IMR-90 (cell line): ENCODE data around the gene ITPKC. TPM values are rescaled to one million over a fixed set of nuclear protein-coding genes. Genes with fewer than 3 reads are reported as not detected.

ENCODE experiments used
- ATAC-seq: fragments of 200-7000 bp; cut with Tn5 transposase; 2 replicates; pipeline ENCODE4 v1.9.1; 2020; ENCODE audit warnings: low read depth, mild to moderate bottlenecking, moderate library complexity
- BruUV-seq: library from RNA; stranded (reverse); fragments of 400-500 nt; replicated peaks from 2 replicates; lab custom pipeline; 2021; lab: Mats Ljungman, UMichigan
- CTCF ChIA-PET: fragments of 300-600 bp; formaldehyde crosslinking; extraction: SDS; loops from one replicate; lab custom pipeline; 2021; ENCODE audit warnings: antibody characterized with exemption; lab: Yijun Ruan, JAX
- POLR2A ChIA-PET: fragments of 300-600 bp; sonication (Branson Sonifier 250); formaldehyde crosslinking; loops from one replicate; lab custom pipeline; 2022; ENCODE audit warnings: antibody characterized with exemption; ENCODE audit not compliant: unreplicated experiment; lab: Charles Lee
- DNase-seq: peaks from one replicate; pipeline ENCODE4 v3.0.0; 2013
- H2AFZ ChIP-seq: replicated peaks from 2 replicates; pipeline ENCODE3; 2013; ENCODE audit warnings: low read length, mild to moderate bottlenecking; ENCODE audit not compliant: poor library complexity
- H2AK5ac ChIP-seq: 2 replicates; pipeline ENCODE4 v1.6.1; 2013; ENCODE audit warnings: low read depth, low read length, inconsistent platforms
- H2AK9ac ChIP-seq: replicated peaks from 2 replicates; pipeline ENCODE3; 2013; ENCODE audit warnings: mild to moderate bottlenecking, low read depth, low read length, moderate library complexity; ENCODE audit not compliant: poor library complexity
- H2BK120ac ChIP-seq: 2 replicates; pipeline ENCODE4 v1.6.1; 2013; ENCODE audit warnings: low read depth, low read length, inconsistent platforms
- H2BK15ac ChIP-seq: 3 replicates; pipeline ENCODE4 v1.6.1; 2013; ENCODE audit warnings: low read depth, low read length, inconsistent platforms
- H2BK20ac ChIP-seq: 2 replicates; pipeline ENCODE4 v1.6.1; 2013; ENCODE audit warnings: low read depth, mild to moderate bottlenecking, inconsistent platforms, low read length, moderate library complexity
- H2BK5ac ChIP-seq: 2 replicates; pipeline ENCODE4 v1.6.1; 2013; ENCODE audit warnings: mild to moderate bottlenecking, low read depth, low read length, inconsistent platforms; ENCODE audit not compliant: poor library complexity, severe bottlenecking
- H3K14ac ChIP-seq: replicated peaks from 2 replicates; pipeline ENCODE4 v1.6.1; 2013; ENCODE audit warnings: low read depth, low read length, inconsistent platforms
- H3K18ac ChIP-seq: 2 replicates; pipeline ENCODE4 v1.6.1; 2013; ENCODE audit warnings: low read depth, low read length, control low read depth
- H3K23ac ChIP-seq: 2 replicates; pipeline ENCODE4 v1.6.1; 2013; ENCODE audit warnings: low read depth, low read length, inconsistent platforms
- H3K27ac ChIP-seq: 2 replicates; pipeline ENCODE4 v1.5.1; 2013; ENCODE audit warnings: mild to moderate bottlenecking, control low read depth, low read length; ENCODE audit not compliant: insufficient read depth
- H3K27me3 ChIP-seq: 2 replicates; pipeline ENCODE4 v1.6.1; 2013; ENCODE audit warnings: low read length; ENCODE audit not compliant: control insufficient read depth, insufficient read depth
- H3K36me3 ChIP-seq: 2 replicates; pipeline ENCODE4 v1.6.1; 2013; ENCODE audit warnings: low read length, mixed read lengths; ENCODE audit not compliant: control insufficient read depth, insufficient read depth
- H3K4ac ChIP-seq: 2 replicates; pipeline ENCODE4 v1.6.1; 2013; ENCODE audit warnings: low read depth, low read length, inconsistent platforms
- H3K4me1 ChIP-seq: 2 replicates; pipeline ENCODE4 v1.6.1; 2013; ENCODE audit warnings: low read length, mixed read lengths; ENCODE audit not compliant: control insufficient read depth, insufficient read depth
- H3K4me2 ChIP-seq: 2 replicates; pipeline ENCODE4 v1.6.1; 2013; ENCODE audit warnings: low read depth, mild to moderate bottlenecking, control low read depth, low read length, moderate library complexity
- H3K4me3 ChIP-seq: 2 replicates; pipeline ENCODE4 v1.5.1; 2013; ENCODE audit warnings: low read depth, mild to moderate bottlenecking, control low read depth, low read length, moderate library complexity; ENCODE audit not compliant: insufficient read depth
- H3K56ac ChIP-seq: 2 replicates; pipeline ENCODE4 v1.6.1; 2013; ENCODE audit warnings: low read length, inconsistent platforms; ENCODE audit not compliant: insufficient read depth; ENCODE audit errors: extremely low read depth
- H3K79me1 ChIP-seq, 2 experiments: 2 replicates each; pipeline ENCODE4 v1.6.1; 2013; ENCODE audit warnings: low read length in 2 of 2, inconsistent platforms in 1 of 2, low read depth in 1 of 2
- H3K9ac ChIP-seq: 2 replicates; pipeline ENCODE4 v1.6.1; 2013; ENCODE audit warnings: low read depth, low read length, control low read depth
- H3K9me1 ChIP-seq: 2 replicates; pipeline ENCODE4 v1.6.1; 2013; ENCODE audit warnings: low read length, inconsistent platforms; ENCODE audit not compliant: insufficient read depth
- H3K9me3 ChIP-seq: 2 replicates; pipeline ENCODE4 v1.6.1; 2013; ENCODE audit warnings: low read length; ENCODE audit not compliant: control insufficient read depth, insufficient read depth
- H4K20me1 ChIP-seq: 2 replicates; pipeline ENCODE4 v1.6.1; 2013; ENCODE audit warnings: low read length, inconsistent platforms; ENCODE audit not compliant: insufficient read depth
- H4K5ac ChIP-seq: 2 replicates; pipeline ENCODE4 v1.6.1; 2013; ENCODE audit warnings: mild to moderate bottlenecking, low read depth, low read length, control low read depth
- H4K8ac ChIP-seq, 2 experiments: 2 replicates each; pipeline ENCODE4 v1.6.1; 2013; ENCODE audit warnings: low read depth in 2 of 2, low read length in 2 of 2, control low read depth in 1 of 2, inconsistent platforms in 1 of 2
- H4K91ac ChIP-seq: 2 replicates; pipeline ENCODE4 v1.6.1; 2013; ENCODE audit warnings: low read depth, low read length, inconsistent platforms; ENCODE audit not compliant: insufficient read depth
- BHLHE40 ChIP-seq: fragments of 150-350 bp; IDR thresholded peaks from 2 replicates; pipeline ENCODE4 v1.6.1; 2016; ENCODE audit warnings: mild to moderate bottlenecking, low read depth, low read length
- CEBPB ChIP-seq: IDR thresholded peaks from 2 replicates; pipeline ENCODE4 v1.6.1; 2012; ENCODE audit warnings: low read depth, low read length, improper control_type of control experiment
- CTCF ChIP-seq: conservative IDR thresholded peaks from 2 replicates; pipeline ENCODE4 v1.5.1; 2012; ENCODE audit warnings: mild to moderate bottlenecking, low read depth, low read length, improper control_type of control experiment
- MAZ ChIP-seq: IDR thresholded peaks from 2 replicates; pipeline ENCODE4 v1.6.1; 2012; ENCODE audit warnings: low read depth, mild to moderate bottlenecking, low read length, improper control_type of control experiment, moderate library complexity, borderline replicate concordance
- MXI1 ChIP-seq: IDR thresholded peaks from 2 replicates; pipeline ENCODE4 v1.6.1; 2012; ENCODE audit warnings: low read depth, mild to moderate bottlenecking, low read length, moderate library complexity, borderline replicate concordance
- SMC3 ChIP-seq: fragments of 150-350 bp; IDR thresholded peaks from 2 replicates; pipeline ENCODE4 v1.6.1; 2016; ENCODE audit warnings: low read depth, mild to moderate bottlenecking, antibody characterized with exemption, low read length, moderate library complexity
- WGBS, 2 experiments: methylation state at CpG; one replicate each; pipeline versions ENCODE4 v1.1.5 to v1.1.7; 2013; ENCODE audit warnings: missing lambda C conversion rate in 2 of 2; ENCODE audit not compliant: insufficient read length in 1 of 2; ENCODE audit errors: extremely low coverage in 2 of 2; 5-methylcytosine and 5-hydroxymethylcytosine counted together
- dilution Hi-C: fragments of 300-500 bp; cut with HindIII; formaldehyde crosslinking; loops from one replicate; pipeline ENCODE4 v1.14.3; 2018; ENCODE audit warnings: low sequenced_read_pairs; ENCODE audit not compliant: unreplicated experiment
- in situ Hi-C: fragments of 300-500 bp; cut with MboI; formaldehyde crosslinking; loops from 3 replicates; pipeline ENCODE4 v1.14.3; 2019; ENCODE audit warnings: low sequenced_read_pairs, inconsistent platforms, mixed read lengths
- intact Hi-C: fragments of 100-400 bp; cut with micrococcal nuclease; formaldehyde crosslinking; loops from 2 replicates; pipeline ENCODE4 v1.10.0; 2022
- polyA plus RNA-seq, 3 experiments: library from polyadenylated mRNA; depleted of rRNA; stranded (reverse); fragments of >200 nt; gene quantifications; 2 replicates each; pipeline ENCODE4 v1.2.3, GENCODE V29; 2012; ENCODE audit warnings: low replicate concordance in 1 of 3
- total RNA-seq: library from RNA; depleted of rRNA; stranded (reverse); fragments of >200 nt; gene quantifications from 2 replicates; pipeline ENCODE4 v1.2.3, GENCODE V29; 2012
- TF ChIP-seq, protein P1 (sequence below): fragments of 150-350 bp; IDR thresholded peaks from 2 replicates; pipeline ENCODE4 v1.6.1; 2016; ENCODE audit warnings: low read depth, mild to moderate bottlenecking, low read length, moderate library complexity, borderline replicate concordance
- TF ChIP-seq, protein P2 (sequence below): fragments of 150-350 bp; IDR thresholded peaks from 2 replicates; pipeline ENCODE4 v1.6.1; 2017; ENCODE audit warnings: mild to moderate bottlenecking, antibody characterized with exemption, low read length, low read depth

ITPKC gene
- total and polyA plus RNA-seq, 2 of the 4 experiments (the other 2 are of a cell fraction), result 7.7 to 9.4 TPM

GRCh38 chr19:40775632-40776022, 58.7 kb downstream of the ITPKC start:
- intact Hi-C loops, result no loop called here

More at GRCh38 chr19:40775632-40776022, 58.7 kb downstream of the ITPKC start:
- no peaks in the 10 kb centered on the region for H3K36me3 ChIP-seq
- DNase-seq (no peak), ATAC-seq (no peak)
- BruUV-seq, result no TSS peak
- in situ Hi-C loops (no loop called here), dilution Hi-C loops (no loop called here)
- H3K14ac ChIP-seq, result no peak overlapping the region
- ChIA-PET POLR2A (no interaction called here), CTCF (no interaction called here)
- H2BK5ac ChIP-seq, result no peak overlapping the region
- H3K4me3 ChIP-seq, result no peak overlapping the region
- H2BK20ac ChIP-seq, result no peak overlapping the region
- no peaks in the 10 kb centered on the region for H3K27me3 ChIP-seq
- 91% methylated on average over 4 of the region's 10 CpGs; no CpG with 5 or more reads in 1 of the 2 experiments for WGBS, 2 experiments
- H3K27ac ChIP-seq, result no peak overlapping the region
- H4K5ac ChIP-seq, result no peak overlapping the region
- no peak overlapping the region for H2BK120ac ChIP-seq
- H3K9me1 ChIP-seq, result peaks cover 7% of the 10 kb centered on the region; the same call in 1 of the 2 replicates
- no peak overlapping the region for H2AK9ac ChIP-seq
- H4K91ac ChIP-seq, result no peak overlapping the region
- H3K9me3 ChIP-seq, result peaks cover 2% of the 10 kb centered on the region; the same call in 1 of the 2 replicates
- H3K56ac ChIP-seq, result no peak overlapping the region
- no peak overlapping the region for H3K4me2 ChIP-seq
- TF ChIP-seq SMC3 (no peak), CTCF (no peak), CEBPB (no peak), BHLHE40 (no peak), MXI1 (no peak), MAZ (no peak)
- TF ChIP-seq, protein P1, sequence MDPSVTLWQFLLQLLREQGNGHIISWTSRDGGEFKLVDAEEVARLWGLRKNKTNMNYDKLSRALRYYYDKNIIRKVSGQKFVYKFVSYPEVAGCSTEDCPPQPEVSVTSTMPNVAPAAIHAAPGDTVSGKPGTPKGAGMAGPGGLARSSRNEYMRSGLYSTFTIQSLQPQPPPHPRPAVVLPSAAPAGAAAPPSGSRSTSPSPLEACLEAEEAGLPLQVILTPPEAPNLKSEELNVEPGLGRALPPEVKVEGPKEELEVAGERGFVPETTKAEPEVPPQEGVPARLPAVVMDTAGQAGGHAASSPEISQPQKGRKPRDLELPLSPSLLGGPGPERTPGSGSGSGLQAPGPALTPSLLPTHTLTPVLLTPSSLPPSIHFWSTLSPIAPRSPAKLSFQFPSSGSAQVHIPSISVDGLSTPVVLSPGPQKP, result no peak
- TF ChIP-seq, protein P2, sequence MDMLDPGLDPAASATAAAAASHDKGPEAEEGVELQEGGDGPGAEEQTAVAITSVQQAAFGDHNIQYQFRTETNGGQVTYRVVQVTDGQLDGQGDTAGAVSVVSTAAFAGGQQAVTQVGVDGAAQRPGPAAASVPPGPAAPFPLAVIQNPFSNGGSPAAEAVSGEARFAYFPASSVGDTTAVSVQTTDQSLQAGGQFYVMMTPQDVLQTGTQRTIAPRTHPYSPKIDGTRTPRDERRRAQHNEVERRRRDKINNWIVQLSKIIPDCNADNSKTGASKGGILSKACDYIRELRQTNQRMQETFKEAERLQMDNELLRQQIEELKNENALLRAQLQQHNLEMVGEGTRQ, result no peak
- H2AFZ ChIP-seq, result no peak overlapping the region
- no peak overlapping the region for H2AK5ac ChIP-seq
- peaks cover 8 to 15% of the 10 kb centered on the region in 2 experiments; a peak in 3 of 4 replicates for H3K79me1 ChIP-seq
- H3K4ac ChIP-seq, result no peak overlapping the region
- H3K9ac ChIP-seq, result no peak overlapping the region
- H2BK15ac ChIP-seq, result no peak overlapping the region
- no peak overlapping the region for H4K8ac ChIP-seq
- H3K23ac ChIP-seq, result no peak overlapping the region
- H3K4me1 ChIP-seq, result peaks cover 6% of the 10 kb centered on the region
- H3K18ac ChIP-seq, result no peak overlapping the region
- peaks cover 9% of the 10 kb centered on the region; the same call in 1 of the 2 replicates for H4K20me1 ChIP-seq
